Cerebellar cortex (tissue), 1 donor: ENCODE data around the gene BTG4.
A peak's percentile ranks its signal among the peaks of the same experiment; 100 is the strongest.

Source experiments
- DNase-seq: peaks from one replicate; pipeline ENCODE4 v3.0.0-alpha.2; 2015; ENCODE audit warnings: low spot score

The BTG4 gene

GRCh38 chr11:111454561-111455192 lies 57.5 kb downstream of the BTG4 start:
- peak; percentile 72 for DNase-seq

GRCh38 chr11:111452817-111453552 lies 59.2 kb downstream of the BTG4 start:
- no peak for DNase-seq

GRCh38 chr11:111452146-111452545 lies 60.0 kb downstream of the BTG4 start:
- DNase-seq, result no peak

- DNase-seq, result no peak
These were observed 61.5 kb downstream of the BTG4 start for GRCh38 chr11:111450480-111451320.

- no peak for DNase-seq
These were observed 62.3 kb downstream of the BTG4 start for GRCh38 chr11:111449696-111450479.

- DNase-seq, result no peak
These were observed 63.2 kb downstream of the BTG4 start for GRCh38 chr11:111448831-111449557.

GRCh38 chr11:111448414-111448813 lies 63.8 kb downstream of the BTG4 start:
- no peak for DNase-seq

GRCh38 chr11:111447931-111448330 lies 64.3 kb downstream of the BTG4 start:
- no peak for DNase-seq

GRCh38 chr11:111447112-111447471 lies 65.1 kb downstream of the BTG4 start:
- no peak for DNase-seq

GRCh38 chr11:111446404-111447111 lies 65.6 kb downstream of the BTG4 start:
- DNase-seq, result peak; percentile 93

- DNase-seq, result no peak
These were observed 66.6 kb downstream of the BTG4 start for GRCh38 chr11:111445586-111445985.
